ENCODE results near the gene KDR.

Gene KDR

DNA sequence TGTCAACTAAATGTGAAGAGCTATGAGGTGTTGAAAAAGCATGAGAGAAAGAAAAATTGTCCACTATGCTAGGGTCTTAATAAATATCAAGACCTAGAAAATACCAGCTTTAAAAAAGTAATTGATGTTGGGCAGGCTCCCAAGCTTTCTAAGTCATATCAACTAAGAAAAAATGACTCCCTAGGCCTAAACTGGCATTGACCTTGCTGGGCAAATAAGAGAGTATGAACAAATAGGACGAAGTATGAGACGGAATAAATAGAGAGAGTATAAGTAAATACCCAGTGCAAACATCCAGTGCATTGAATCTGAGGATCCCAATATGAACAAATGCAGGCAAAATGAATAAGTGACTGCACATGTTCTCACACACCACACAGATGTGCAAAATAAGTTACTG, 3.2 kb downstream of the KDR start:
- DNase-seq, result no peak

GRCh38 chr4:55121246-55121645, 4.1 kb downstream of the KDR start:
- no peak for DNase-seq

GRCh38 chr4:55118397-55118796, 7.0 kb downstream of the KDR start:
- DNase-seq, result no peak

DNA sequence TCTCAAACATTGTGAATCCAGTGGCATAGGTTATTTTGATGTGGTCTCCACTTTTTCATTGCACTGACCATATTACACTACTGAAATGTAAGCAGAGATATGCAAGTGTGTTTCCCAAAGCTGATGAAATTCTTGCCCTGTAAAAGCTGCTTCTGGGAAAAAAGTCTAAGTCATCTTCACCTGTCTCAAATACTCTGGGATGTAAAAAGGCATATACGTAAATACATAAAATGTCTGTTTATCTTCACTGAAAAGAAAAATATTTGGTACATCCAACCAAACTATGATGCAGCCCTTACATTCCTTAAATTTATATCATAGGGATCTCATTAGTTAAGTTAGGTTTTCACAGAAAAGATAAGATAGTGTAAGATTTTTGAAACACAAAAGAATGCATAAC, 7.9 kb downstream of the KDR start:
- no peak for DNase-seq

DNA sequence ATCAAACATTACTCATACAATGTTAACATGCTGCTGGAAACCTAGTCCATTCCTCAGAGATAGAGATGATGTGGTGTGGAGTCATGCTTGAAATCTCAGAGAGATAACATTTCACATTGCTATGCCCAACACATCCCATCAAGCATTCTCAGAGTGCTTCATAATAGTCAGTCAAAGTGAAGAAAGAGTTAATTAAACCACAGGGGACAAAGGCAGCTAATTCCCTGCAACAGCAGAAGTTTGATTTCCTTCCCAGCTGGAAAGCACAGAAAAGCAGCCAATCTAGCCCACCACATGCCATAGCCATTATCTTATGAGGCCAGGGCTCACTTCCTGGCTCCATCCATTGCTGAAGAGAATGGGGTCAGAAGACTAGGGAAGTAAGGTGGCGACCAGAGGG, 8.9 kb downstream of the KDR start:
- no peak for DNase-seq

GRCh38 chr4:55111601-55112000, 13.8 kb downstream of the KDR start:
- DNase-seq, result no peak

DNA sequence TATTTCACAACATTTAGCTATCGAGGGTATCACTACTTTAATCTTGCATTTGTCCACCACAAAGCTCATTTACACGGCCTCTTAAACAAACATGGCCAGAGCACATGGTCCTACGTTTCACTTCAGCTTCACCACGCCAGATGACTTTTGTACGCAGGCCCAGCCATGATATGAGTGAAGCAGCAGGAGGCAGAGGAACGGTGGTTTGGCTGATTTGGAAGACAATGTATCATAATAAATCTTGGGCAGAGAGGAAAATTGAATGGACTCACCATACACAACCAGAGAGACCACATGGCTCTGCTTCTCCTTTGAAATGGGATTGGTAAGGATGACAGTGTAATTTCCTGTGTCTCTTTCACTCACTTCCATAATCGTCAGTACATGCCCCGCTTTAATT, 15.3 kb downstream of the KDR start:
- DNase-seq, result no peak

DNA sequence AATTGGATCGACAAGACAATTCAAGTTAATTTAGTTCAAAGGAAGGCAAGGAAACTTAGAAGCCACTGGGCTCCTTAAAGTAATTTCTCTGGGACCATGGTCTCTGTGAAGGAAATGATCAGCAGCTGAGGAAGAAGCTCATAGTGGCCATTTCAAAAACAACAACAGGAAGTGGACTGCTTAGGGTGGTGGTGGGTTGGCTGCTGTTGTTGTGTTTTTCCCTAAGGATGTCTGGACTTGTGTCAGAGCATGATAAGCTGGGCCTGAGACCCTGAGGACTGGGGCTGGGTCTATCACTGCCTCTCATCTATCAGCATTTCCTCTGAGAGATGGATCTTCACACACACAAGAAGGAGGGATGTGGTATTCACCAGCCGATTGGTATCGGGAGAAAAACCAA, 18.3 kb downstream of the KDR start:
- DNase-seq, result no peak

- no peak for DNase-seq
Observed at GRCh38 chr4:55103224-55103623, 22.2 kb downstream of the KDR start.

DNA sequence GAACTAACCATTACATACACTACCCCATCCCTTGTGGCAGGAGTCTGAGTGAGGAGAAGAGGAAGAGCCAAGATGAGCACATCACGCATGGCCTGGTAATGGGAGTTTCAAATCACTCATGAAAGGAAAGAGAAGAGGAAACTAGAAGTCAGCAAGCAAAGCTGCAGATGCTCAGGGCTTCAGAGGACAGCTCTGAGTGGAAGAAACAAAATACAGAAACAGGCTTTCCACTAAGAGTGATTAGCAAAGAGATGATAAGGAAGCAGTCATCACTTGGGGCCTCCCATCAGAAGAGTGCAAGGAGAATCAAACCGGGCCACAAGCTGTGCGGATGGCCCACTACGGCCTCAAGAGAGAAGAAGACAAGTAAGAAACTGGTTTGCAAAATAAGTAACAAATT, 25.6 kb downstream of the KDR start:
- DNase-seq, result no peak

DNA sequence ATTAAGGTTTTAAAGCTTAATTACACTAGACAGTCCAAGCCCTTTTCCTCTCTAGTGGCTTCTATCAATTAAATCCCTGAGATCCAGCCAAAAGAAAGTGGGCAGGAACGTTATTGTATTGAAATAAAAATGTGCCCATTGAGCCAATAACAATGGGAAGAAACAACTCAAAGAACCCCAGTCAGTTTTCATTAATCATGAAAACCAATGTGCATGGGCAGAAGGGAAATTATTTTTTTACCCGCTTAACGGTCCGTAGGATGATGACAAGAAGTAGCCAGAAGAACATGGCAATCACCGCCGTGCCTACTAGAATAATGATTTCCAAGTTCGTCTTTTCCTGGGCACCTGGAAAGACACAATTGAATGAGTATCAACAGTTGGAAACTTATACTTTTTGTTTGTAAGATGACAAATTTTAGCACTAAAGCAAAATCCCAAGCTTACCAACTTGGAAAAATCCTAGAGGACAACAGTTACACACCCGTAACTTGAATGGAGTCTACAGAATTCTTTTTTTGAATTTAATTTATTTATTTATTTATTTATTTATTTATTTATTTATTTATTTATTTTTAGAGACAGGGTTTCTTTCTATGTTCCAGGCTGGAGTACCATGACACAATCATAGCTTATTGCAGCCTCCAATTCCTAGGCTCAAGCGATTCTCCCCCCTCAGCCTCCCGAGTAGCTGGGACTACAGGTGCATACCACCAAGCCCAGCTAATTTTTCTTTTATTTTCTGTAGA, 26.8 kb downstream of the KDR start:
- DNase-seq, result no peak

GRCh38 chr4:55096619-55097018, 28.8 kb downstream of the KDR start:
- no peak for DNase-seq

DNA sequence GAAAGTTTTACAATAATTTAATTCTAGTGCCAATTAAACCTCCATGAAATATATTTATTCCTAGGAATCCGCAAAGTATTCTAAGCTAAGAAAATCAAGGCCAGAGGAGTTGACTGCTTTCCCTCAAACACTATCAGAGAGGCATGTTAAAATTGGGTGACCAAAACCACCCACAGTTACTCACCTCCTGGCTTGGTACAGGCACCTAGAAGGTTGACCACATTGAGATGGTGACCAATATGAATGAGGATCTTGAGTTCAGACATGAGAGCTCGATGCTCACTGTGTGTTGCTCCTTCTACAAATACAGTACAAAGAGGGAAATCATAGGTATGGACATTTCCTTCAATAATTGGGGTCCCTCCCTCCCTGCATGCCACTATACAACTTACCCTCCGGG, 29.4 kb downstream of the KDR start:
- DNase-seq, result no peak

GRCh38 chr4:55092504-55092903, 32.9 kb downstream of the KDR start:
- no peak for DNase-seq

DNA sequence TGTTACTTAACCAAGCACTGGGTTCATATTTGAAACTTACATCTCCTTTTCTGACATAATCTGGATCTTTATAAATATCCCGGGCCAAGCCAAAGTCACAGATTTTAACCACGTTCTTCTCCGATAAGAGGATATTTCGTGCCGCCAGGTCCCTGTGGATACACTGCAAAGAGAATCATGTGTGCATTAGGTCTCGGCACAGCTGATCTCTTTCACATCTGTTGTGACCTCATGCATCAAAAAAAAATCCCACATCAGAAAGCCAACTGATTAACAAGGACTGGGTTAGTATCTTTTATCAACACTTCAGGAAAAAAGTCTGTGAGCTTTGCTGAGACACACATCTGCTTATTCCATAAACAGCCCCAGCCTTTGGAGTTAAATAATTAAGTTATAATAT, 35.5 kb downstream of the KDR start:
- DNase-seq, result no peak

DNA sequence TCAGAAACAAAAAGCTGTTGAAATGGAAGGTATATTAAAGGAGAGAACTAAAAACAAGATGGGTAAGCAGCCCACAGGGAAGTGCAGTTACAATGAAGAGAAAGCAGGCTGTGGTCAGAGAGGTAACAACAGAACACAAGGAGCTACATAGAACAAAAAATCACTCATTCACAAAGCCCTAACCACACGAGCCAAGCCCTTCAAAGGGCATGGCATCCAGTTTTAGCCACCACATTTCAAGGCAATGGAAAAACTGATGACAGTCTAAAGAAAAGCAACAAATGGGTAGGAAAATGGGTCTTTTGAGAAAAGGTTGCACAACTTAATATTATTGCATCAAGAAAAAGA, 37.5 kb downstream of the KDR start:
- DNase-seq, result no peak

DNA sequence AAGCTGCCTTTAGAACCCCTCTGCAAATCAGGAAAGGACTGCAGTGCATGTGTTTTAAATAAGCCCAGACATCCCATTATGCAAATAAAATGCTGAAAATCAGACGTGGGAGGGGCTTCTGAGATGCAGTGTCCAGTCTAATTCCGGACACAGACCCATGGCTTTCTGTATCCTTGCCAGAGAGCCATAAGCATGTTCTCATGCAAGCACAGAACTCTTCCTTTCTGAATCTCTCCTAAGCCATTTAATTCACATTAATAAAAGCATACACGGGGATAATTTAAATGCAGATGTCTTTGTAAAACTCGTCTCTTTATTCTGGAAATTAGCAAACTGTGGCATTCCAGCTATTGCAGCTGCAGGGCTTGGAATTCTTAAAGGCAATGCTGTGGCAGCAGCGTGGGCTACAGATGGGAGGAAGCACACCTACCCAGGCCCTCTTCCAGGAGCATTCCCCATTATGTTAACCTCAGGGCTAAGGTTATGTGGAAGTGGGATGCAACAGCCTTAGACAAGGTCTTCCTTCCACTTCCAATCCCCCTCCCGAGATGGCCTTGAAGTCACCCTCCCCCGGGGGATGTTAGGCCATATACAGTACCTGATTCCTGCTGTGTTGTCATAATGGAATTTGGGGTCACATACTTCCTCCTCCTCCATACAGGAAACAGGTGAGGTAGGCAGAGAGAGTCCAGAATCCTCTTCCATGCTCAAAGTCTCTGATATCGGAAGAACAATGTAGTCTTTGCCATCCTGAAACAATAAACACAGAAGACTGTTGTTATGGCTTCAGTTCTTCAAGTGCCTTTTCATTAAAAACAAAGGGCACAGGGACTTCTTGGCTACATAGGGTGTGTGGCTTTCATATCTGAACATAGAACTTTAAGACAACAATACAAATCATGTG, 38.1 kb downstream of the KDR start:
- no peak for DNase-seq

DNA sequence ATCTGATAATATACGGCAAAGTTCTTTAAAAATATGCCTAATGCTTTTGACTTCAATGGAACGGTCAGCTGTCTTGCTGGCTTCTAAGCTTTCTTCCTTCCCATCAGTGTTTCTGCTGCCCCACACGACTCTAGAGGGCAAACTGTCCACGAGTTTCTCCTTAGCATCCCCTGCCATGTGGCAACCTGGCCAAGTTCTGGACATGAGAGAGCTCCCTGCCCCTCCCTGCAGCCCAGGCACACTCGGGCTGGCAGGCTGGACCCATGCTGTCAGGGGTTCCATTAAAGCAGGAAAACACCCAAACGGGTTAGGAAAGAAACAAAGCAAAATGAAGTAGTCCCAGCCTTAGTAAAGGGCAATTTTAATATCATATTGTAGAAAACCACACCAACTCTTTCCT, 38.8 kb downstream of the KDR start:
- no peak for DNase-seq

DNA sequence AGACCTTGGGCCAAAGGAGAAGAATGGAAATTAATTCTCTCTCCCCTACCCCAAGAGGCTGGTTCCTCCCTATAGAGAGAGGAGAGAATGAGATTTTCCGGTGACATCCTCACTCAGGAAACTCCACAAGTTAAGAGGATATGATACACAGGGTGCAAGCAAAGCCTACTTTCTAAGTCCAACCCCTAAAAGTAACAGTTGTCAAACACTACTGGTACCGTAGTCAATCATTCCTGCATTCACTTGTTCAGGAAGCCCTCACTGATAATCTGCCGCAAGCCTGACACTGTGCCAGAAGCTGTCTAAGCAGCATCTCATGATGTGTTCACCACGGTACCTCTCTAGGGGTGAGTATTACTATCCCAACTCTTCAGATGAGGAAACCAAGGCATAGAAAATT, 41.7 kb downstream of the KDR start:
- no peak for DNase-seq

DNA sequence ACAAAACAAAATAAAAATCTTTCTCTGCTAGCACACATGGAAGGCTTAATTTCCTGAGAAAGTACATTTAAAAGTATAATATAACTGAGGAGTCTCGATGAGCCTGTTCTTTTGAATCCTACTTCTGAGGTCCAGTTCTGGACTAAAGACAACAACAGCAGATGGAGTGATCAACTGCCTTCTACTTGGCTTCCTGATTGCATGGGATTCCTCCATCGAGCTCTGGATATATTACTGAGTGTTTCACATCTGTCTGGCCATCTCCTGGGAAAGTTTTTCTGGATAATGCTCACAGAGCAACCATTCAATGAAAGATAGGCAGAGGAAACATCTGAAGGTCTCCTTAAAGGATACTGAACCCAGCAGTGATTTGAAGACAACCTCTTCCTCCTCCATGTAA, 42.6 kb downstream of the KDR start:
- DNase-seq, result no peak

DNA sequence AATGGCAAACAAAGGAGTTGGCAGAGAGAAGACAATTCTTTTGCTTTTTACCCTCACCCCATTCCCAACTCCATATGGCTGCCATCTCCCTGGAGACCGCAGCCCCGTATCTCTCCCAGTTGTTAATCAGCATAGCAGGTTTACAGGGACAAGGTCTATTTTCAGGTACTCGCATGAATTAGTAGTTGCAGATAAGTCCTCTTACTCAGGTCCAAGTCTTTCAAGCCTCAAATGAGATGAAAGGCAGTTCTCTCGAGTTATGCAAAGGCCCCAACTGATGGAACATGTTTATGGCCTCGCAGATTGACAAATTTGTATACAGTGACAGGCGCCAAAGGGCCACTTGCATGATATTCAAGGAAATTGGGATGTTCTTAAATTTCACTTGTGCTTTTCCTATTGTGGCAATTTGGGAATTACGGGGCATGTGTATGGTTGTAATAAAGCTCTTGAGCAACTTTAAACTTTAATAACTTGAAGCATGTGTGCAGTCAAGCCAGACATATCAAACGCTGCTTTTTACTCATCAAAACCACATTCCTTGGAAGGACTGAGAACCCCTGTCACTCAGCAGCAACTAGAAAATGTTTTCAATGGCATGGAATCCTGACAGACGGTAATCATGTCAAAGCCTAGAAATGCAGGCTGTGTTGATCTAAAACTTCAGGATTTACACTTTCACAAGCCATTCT, 45.1 kb downstream of the KDR start:
- DNase-seq, result no peak

DNA sequence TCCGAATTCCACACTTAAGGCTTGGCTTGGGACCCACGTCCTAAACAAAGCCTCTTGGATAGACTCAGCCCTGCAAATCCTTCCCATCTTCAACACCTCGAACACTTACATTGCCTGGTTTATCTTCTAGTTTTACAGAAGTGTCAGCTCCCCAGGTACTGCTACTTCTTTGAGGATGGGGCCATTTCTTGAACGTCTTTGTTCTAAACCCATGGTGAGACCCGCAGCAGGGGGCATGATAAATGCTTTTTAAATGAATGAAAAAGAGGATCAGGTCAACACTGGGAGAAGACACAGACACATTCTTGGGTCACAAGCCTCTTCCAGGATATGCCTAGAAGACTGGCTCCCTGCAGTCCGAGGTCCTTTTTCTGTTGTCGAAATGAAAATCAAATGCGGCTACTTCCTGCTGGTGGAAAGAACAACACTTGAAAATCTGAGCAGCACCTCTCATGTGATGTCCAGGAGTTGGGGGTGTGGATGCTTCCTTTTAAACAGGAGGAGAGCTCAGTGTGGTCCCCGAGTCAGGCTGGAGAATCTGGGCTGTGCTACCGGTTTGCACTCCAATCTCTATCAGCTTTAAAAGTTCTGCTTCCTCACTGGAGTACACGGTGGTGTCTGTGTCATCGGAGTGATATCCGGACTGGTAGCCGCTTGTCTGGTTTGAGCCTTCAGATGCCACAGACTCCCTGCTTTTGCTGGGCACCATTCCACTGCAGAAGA, 45.8 kb downstream of the KDR start:
- no peak for DNase-seq

DNA sequence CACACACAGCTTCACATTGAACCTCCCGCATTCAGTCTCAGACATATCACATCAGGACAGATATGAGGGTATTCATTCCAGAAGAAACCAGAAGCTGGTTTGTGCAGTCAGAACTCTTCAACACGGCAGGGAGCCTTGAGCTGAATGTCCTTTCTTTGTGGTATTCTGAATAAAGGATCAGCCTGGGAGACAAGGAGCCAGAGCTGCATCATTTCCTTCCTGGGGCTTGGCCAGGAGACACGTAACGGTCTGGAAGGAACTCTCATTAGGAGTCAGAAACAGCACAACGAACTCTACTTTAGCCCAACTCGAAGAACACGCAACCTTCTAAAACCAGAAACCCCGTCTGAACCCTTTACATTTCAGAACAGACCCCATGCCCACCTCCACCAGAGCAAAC, 46.4 kb downstream of the KDR start:
- no peak for DNase-seq

Measured in SHP77 (cell line).